OCI-LY1 (cell line): ENCODE measurements around the gene PRKACA.
A peak's percentile ranks its signal among the peaks of the same experiment; 100 is the strongest.

ENCODE experiments used
- H2AFZ ChIP-seq: fragments of 200-600 bp; sonication (generic), shearing (Covaris generic); 2 replicates; pipeline ENCODE4 v1.6.0; 2014; ENCODE audit warnings: antibody characterized with exemption, mild to moderate bottlenecking, low read length
- H3F3A ChIP-seq: fragments of 200-600 bp; sonication (generic), shearing (Covaris generic); 2 replicates; pipeline ENCODE4 v1.6.0; 2014; ENCODE audit warnings: mild to moderate bottlenecking, antibody characterized with exemption, low read length, moderate library complexity; ENCODE audit not compliant: insufficient read depth
- H3K27ac ChIP-seq: fragments of 200-600 bp; sonication (generic); 2 replicates; pipeline ENCODE4 v1.5.1; 2014; ENCODE audit warnings: low read length, mixed run types, mild to moderate bottlenecking, low read depth; ENCODE audit not compliant: poor library complexity, severe bottlenecking
- H3K27me3 ChIP-seq: fragments of 200-600 bp; sonication (generic); 2 replicates; pipeline ENCODE4 v1.6.0; 2014; ENCODE audit warnings: antibody characterized with exemption, mild to moderate bottlenecking, low read length, moderate library complexity; ENCODE audit not compliant: insufficient read depth
- H3K36me3 ChIP-seq: fragments of 200-600 bp; sonication (generic); 2 replicates; pipeline ENCODE4 v1.6.1; 2014; ENCODE audit warnings: mild to moderate bottlenecking, antibody characterized with exemption, low read length, moderate library complexity, mixed read lengths; ENCODE audit not compliant: insufficient read depth
- H3K4me1 ChIP-seq: fragments of 200-600 bp; sonication (generic); 2 replicates; pipeline ENCODE4 v1.5.1; 2014; ENCODE audit warnings: mild to moderate bottlenecking, low read length, moderate library complexity; ENCODE audit not compliant: insufficient read depth, severe bottlenecking
- H3K4me2 ChIP-seq: fragments of 200-600 bp; sonication (generic), shearing (Covaris generic); 2 replicates; pipeline ENCODE4 v1.6.1; 2014; ENCODE audit warnings: low read length
- H3K4me3 ChIP-seq: fragments of 200-600 bp; sonication (generic); 2 replicates; pipeline ENCODE4 v1.5.1; 2014; ENCODE audit warnings: low read length, low read depth, mild to moderate bottlenecking, mixed read lengths; ENCODE audit not compliant: poor library complexity, severe bottlenecking
- H3K79me2 ChIP-seq: fragments of 200-600 bp; shearing (Covaris generic); 2 replicates; pipeline ENCODE4 v1.6.1; 2016; ENCODE audit warnings: mixed run types, low read length, mixed read lengths; ENCODE audit not compliant: insufficient read depth
- H3K9ac ChIP-seq: fragments of 200-600 bp; sonication (generic), shearing (Covaris generic); 2 replicates; pipeline ENCODE4 v1.6.1; 2014; ENCODE audit warnings: mild to moderate bottlenecking, low read length, mixed read lengths
- H3K9me2 ChIP-seq: fragments of 200-600 bp; sonication (generic), shearing (Covaris generic); 2 replicates; pipeline ENCODE4 v1.6.1; 2014; ENCODE audit warnings: low read depth, mild to moderate bottlenecking, low read length, mixed read lengths
- H3K9me3 ChIP-seq: fragments of 200-600 bp; shearing (Covaris generic); 2 replicates; pipeline ENCODE4 v1.6.1; 2014; ENCODE audit warnings: low read length, mixed read lengths
- H4K20me1 ChIP-seq: fragments of 200-600 bp; sonication (generic), shearing (Covaris generic); 2 replicates; pipeline ENCODE4 v1.6.0; 2016; ENCODE audit warnings: mild to moderate bottlenecking, low read length; ENCODE audit not compliant: insufficient read depth
- EZH2 ChIP-seq: fragments of 200-600 bp; sonication (generic), shearing (Covaris generic); IDR thresholded peaks from 2 replicates; pipeline ENCODE4 v1.8.0; 2017; ENCODE audit warnings: borderline replicate concordance, mixed run types, mild to moderate bottlenecking, antibody characterized with exemption, low read length, moderate library complexity, mixed read lengths
- TF ChIP-seq, protein P1 (sequence below): fragments of 200-600 bp; sonication (generic), shearing (Covaris generic); IDR thresholded peaks from 2 replicates; pipeline ENCODE4 v1.5.1; 2017; ENCODE audit warnings: mild to moderate bottlenecking, antibody characterized with exemption, low read length, moderate library complexity, mixed read lengths

Gene PRKACA

DNA sequence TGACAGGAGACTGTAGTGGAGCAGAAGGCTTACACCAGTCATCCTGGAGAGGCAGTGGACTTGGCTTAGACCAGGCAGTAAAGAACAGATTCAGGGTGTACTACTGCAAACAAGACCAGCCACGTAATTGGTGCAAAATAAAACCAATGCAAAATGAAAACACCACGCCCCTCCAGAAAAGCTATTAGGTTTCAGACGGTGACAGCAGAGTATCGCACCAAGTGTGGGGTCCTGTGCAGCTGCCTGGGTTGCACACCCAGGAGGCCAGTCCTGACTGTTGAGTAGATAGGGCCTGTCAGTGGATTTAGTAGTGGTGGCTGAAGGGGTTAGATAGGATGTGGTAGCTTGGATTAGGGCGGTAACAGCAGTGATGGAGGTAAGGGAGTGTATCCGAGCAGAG, 5.4 kb upstream of the PRKACA start:
- H3K4me1 ChIP-seq, result peaks cover 9% of the 10 kb centered on the region
- no peak overlapping the region for H3K27ac ChIP-seq
- H3F3A ChIP-seq, result 0 out of 2 replicates have a peak, but pooled peaks cover 4% of the 10 kb centered on the region
- H4K20me1 ChIP-seq, result no peaks in the 10 kb centered on the region
- no peaks in the 10 kb centered on the region for H3K79me2 ChIP-seq
- no peaks in the 10 kb centered on the region for H3K9me3 ChIP-seq
- no peaks in the 10 kb centered on the region for H3K27me3 ChIP-seq
- H3K9ac ChIP-seq, result no peak overlapping the region
- H2AFZ ChIP-seq, result no peak overlapping the region
- H3K9me2 ChIP-seq, result no peaks in the 10 kb centered on the region
- H3K36me3 ChIP-seq, result peaks cover 38% of the 10 kb centered on the region
- TF ChIP-seq, protein P1, sequence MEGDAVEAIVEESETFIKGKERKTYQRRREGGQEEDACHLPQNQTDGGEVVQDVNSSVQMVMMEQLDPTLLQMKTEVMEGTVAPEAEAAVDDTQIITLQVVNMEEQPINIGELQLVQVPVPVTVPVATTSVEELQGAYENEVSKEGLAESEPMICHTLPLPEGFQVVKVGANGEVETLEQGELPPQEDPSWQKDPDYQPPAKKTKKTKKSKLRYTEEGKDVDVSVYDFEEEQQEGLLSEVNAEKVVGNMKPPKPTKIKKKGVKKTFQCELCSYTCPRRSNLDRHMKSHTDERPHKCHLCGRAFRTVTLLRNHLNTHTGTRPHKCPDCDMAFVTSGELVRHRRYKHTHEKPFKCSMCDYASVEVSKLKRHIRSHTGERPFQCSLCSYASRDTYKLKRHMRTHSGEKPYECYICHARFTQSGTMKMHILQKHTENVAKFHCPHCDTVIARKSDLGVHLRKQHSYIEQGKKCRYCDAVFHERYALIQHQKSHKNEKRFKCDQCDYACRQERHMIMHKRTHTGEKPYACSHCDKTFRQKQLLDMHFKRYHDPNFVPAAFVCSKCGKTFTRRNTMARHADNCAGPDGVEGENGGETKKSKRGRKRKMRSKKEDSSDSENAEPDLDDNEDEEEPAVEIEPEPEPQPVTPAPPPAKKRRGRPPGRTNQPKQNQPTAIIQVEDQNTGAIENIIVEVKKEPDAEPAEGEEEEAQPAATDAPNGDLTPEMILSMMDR, result no peak
- no peak for TF ChIP-seq EZH2
- no peak overlapping the region for H3K4me2 ChIP-seq
- H3K4me3 ChIP-seq, result no peak overlapping the region

- H3K9me2 ChIP-seq, result no peaks in the 10 kb centered on the region
- H3K27ac ChIP-seq, result no peak overlapping the region
- no peaks in the 10 kb centered on the region for H4K20me1 ChIP-seq
- H3K9ac ChIP-seq, result no peak overlapping the region
- H3F3A ChIP-seq, result 0 out of 2 replicates have a peak, but pooled peaks cover 4% of the 10 kb centered on the region
- H3K4me1 ChIP-seq, result peaks cover 26% of the 10 kb centered on the region
- TF ChIP-seq, protein P1, result no peak
- no peak for TF ChIP-seq EZH2
- H3K79me2 ChIP-seq, result no peaks in the 10 kb centered on the region
- H3K4me2 ChIP-seq, result no peak overlapping the region
- no peak overlapping the region for H3K4me3 ChIP-seq
- H2AFZ ChIP-seq, result no peak overlapping the region
- no peaks in the 10 kb centered on the region for H3K9me3 ChIP-seq
- H3K27me3 ChIP-seq, result no peaks in the 10 kb centered on the region
- peaks cover 22% of the 10 kb centered on the region for H3K36me3 ChIP-seq
These were observed 2.9 kb upstream of the PRKACA start for GRCh38 chr19:14120497-14120780.

GRCh38 chr19:14119644-14120496, 2.3 kb upstream of the PRKACA start:
- Histone ChIP-seq H3K27me3 (no peaks in the 10 kb centered on the region), H3K9me2 (no peaks in the 10 kb centered on the region), H3K79me2 (no peaks in the 10 kb centered on the region), H3K4me3 (no peak overlapping the region), H3K9me3 (no peaks in the 10 kb centered on the region), H3K27ac (peak overlapping the region; percentile 63), H3K36me3 (peaks cover 16% of the 10 kb centered on the region), H3K9ac (no peak overlapping the region), H4K20me1 (no peaks in the 10 kb centered on the region), H3F3A (0 out of 2 replicates have a peak, but pooled peaks cover 4% of the 10 kb centered on the region), H3K4me1 (peaks cover 31% of the 10 kb centered on the region), H3K4me2 (no peak overlapping the region), H2AFZ (no peak overlapping the region)
- TF ChIP-seq, protein P1, result no peak
- no peak for TF ChIP-seq EZH2
